H1 (cell line): ENCODE data around the gene DNM1L. TPM values are rescaled to one million over a fixed set of nuclear protein-coding genes. Genes with fewer than 3 reads are reported as not detected.

ENCODE experiments used
- CTCF ChIA-PET: fragments of 300-600 bp; sonication (Branson Sonifier 250); formaldehyde crosslinking; loops from one replicate; lab custom pipeline; 2021; ENCODE audit not compliant: partially characterized antibody; lab: Charles Lee
- POLR2A ChIA-PET: fragments of 300-600 bp; sonication (Branson Sonifier 250); formaldehyde crosslinking; loops from one replicate; lab custom pipeline; 2021; ENCODE audit warnings: inconsistent platforms; ENCODE audit not compliant: partially characterized antibody; lab: Charles Lee
- DNase-seq, 2 experiments: peaks; one replicate each; pipeline versions ENCODE4 v3.0.0 to v3.0.0-alpha.2; 2010 to 2022; ENCODE audit warnings: low spot score in 2 of 2, low read depth in 1 of 2, mixed read lengths in 1 of 2
- FAIRE-seq: peaks from 2 replicates; lab custom pipeline; 2011; peaks lifted over from hg19 to GRCh38; lab: Jason Lieb, UNC
- H2AFZ ChIP-seq: 2 replicates; pipeline ENCODE4 v1.8.1; 2012; ENCODE audit warnings: low read length, inconsistent platforms
- H2AK5ac ChIP-seq: 2 replicates; pipeline ENCODE4 v1.6.1; 2013; ENCODE audit warnings: low read depth, low read length
- H2BK120ac ChIP-seq: replicated peaks from 2 replicates; pipeline ENCODE3; 2013; ENCODE audit warnings: low read depth, low read length, inconsistent platforms
- H2BK12ac ChIP-seq: 2 replicates; pipeline ENCODE4 v1.6.1; 2013; ENCODE audit warnings: low read depth, low read length
- H2BK15ac ChIP-seq: 2 replicates; pipeline ENCODE4 v1.6.1; 2013; ENCODE audit warnings: low read length
- H2BK20ac ChIP-seq: 2 replicates; pipeline ENCODE4 v1.6.1; 2013; ENCODE audit warnings: low read length
- H2BK5ac ChIP-seq: 2 replicates; pipeline ENCODE4 v1.6.1; 2013; ENCODE audit warnings: low read depth, low read length
- H3K14ac ChIP-seq: 2 replicates; pipeline ENCODE4 v1.6.1; 2013; ENCODE audit warnings: inconsistent platforms; ENCODE audit not compliant: insufficient read length
- H3K18ac ChIP-seq: 2 replicates; pipeline ENCODE4 v1.6.1; 2013; ENCODE audit warnings: low read length; ENCODE audit errors: extremely low read depth
- H3K23ac ChIP-seq: 2 replicates; pipeline ENCODE4 v1.6.1; 2013; ENCODE audit warnings: inconsistent platforms; ENCODE audit not compliant: insufficient read length
- H3K23me2 ChIP-seq: 2 replicates; pipeline ENCODE4 v1.6.1; 2013; ENCODE audit warnings: low read depth, low read length
- H3K27ac ChIP-seq: 2 replicates; pipeline ENCODE4 v1.6.1; 2011; ENCODE audit warnings: low read depth, low read length, inconsistent platforms
- H3K27me3 ChIP-seq, 4 experiments: replicated peaks in 1 of 4; 1 replicate in 1 of 4; 2 replicates in 3 of 4; pipeline versions ENCODE4 v1.6.1 to v1.8.1; 2011 to 2013; ENCODE audit warnings: low read length in 3 of 4, mild to moderate bottlenecking in 3 of 4, inconsistent platforms in 2 of 4, mixed read lengths in 2 of 4, moderate library complexity in 1 of 4; ENCODE audit not compliant: control insufficient read depth in 3 of 4, insufficient read depth in 3 of 4; ENCODE audit errors: extremely low read depth in 1 of 4
- H3K36me3 ChIP-seq, 4 experiments: 2 replicates each; pipeline versions ENCODE4 v1.6.1 to v1.8.1; 2011 to 2013; ENCODE audit warnings: mild to moderate bottlenecking in 4 of 4, low read length in 3 of 4, moderate library complexity in 2 of 4, control low read depth in 1 of 4, inconsistent platforms in 1 of 4; ENCODE audit not compliant: insufficient read depth in 4 of 4, control insufficient read depth in 2 of 4
- H3K4ac ChIP-seq: replicated peaks from 2 replicates; pipeline ENCODE3; 2013; ENCODE audit warnings: low read length, low read depth, mixed read lengths, inconsistent platforms; ENCODE audit not compliant: insufficient read length
- H3K4me1 ChIP-seq, 4 experiments: replicated peaks in 1 of 4; 1 replicate in 1 of 4; 2 replicates in 3 of 4; pipeline versions ENCODE4 v1.6.1 to v1.8.1; 2011 to 2013; ENCODE audit warnings: low read length in 3 of 4, inconsistent platforms in 2 of 4, mixed read lengths in 1 of 4; ENCODE audit not compliant: insufficient read depth in 4 of 4, control insufficient read depth in 3 of 4
- H3K4me2 ChIP-seq, 2 experiments: 2 replicates each; pipeline versions ENCODE4 v1.6.1 to v1.8.1; 2011 to 2013; ENCODE audit warnings: low read depth in 2 of 2, low read length in 2 of 2, control low read depth in 1 of 2, inconsistent platforms in 1 of 2, mild to moderate bottlenecking in 1 of 2; ENCODE audit not compliant: insufficient read depth in 1 of 2
- H3K4me3 ChIP-seq, 4 experiments: fragments of 200-600, 300-600 bp in 1 of 4; sonication (generic), shearing (Covaris generic), sonication (Bioruptor Twin) in 1 of 4; 2 replicates each; pipeline versions ENCODE4 v1.5.1 to v1.8.1; 2011 to 2016; ENCODE audit warnings: low read length in 4 of 4, low read depth in 3 of 4, control low read depth in 2 of 4, inconsistent platforms in 2 of 4, mild to moderate bottlenecking in 2 of 4, mixed read lengths in 1 of 4, moderate library complexity in 1 of 4; ENCODE audit not compliant: insufficient read depth in 2 of 4; ENCODE audit errors: extremely low read depth in 1 of 4
- H3K56ac ChIP-seq: replicated peaks from 2 replicates; pipeline ENCODE3; 2013; ENCODE audit warnings: low read depth, mild to moderate bottlenecking, mixed read lengths, low read length, inconsistent platforms; ENCODE audit not compliant: insufficient read length
- H3K79me1 ChIP-seq: 2 replicates; pipeline ENCODE4 v1.6.1; 2013; ENCODE audit warnings: low read depth, low read length, control low read depth
- H3K79me2 ChIP-seq, 2 experiments: 2 replicates each; pipeline versions ENCODE4 v1.6.1 to v1.8.1; 2012 to 2013; ENCODE audit warnings: low read length in 2 of 2, mild to moderate bottlenecking in 2 of 2, inconsistent platforms in 1 of 2; ENCODE audit not compliant: insufficient read depth in 2 of 2, control insufficient read depth in 1 of 2
- H3K9ac ChIP-seq, 4 experiments: replicated peaks in 1 of 4; 1 replicate in 1 of 4; 2 replicates in 3 of 4; pipeline versions ENCODE4 v1.6.1 to v1.8.1; 2011 to 2013; ENCODE audit warnings: low read depth in 3 of 4, low read length in 3 of 4, control low read depth in 2 of 4, mild to moderate bottlenecking in 2 of 4, moderate library complexity in 2 of 4, inconsistent platforms in 1 of 4; ENCODE audit errors: extremely low read depth in 1 of 4
- H3K9me3 ChIP-seq, 2 experiments: 2 replicates each; pipeline versions ENCODE4 v1.6.1 to v1.8.1; 2012 to 2013; ENCODE audit warnings: mild to moderate bottlenecking in 2 of 2, moderate library complexity in 2 of 2, control low read depth in 1 of 2, inconsistent platforms in 1 of 2, low read depth in 1 of 2, low read length in 1 of 2, mixed read lengths in 1 of 2; ENCODE audit not compliant: insufficient read depth in 2 of 2
- H4K20me1 ChIP-seq, 2 experiments: replicated peaks in 1 of 2; 2 replicates each; pipeline versions ENCODE3 to v1.8.1; 2011 to 2013; ENCODE audit warnings: inconsistent platforms in 2 of 2, low read length in 2 of 2, mild to moderate bottlenecking in 1 of 2; ENCODE audit not compliant: insufficient read depth in 2 of 2, control insufficient read depth in 1 of 2
- H4K5ac ChIP-seq: 2 replicates; pipeline ENCODE4 v1.6.1; 2013; ENCODE audit warnings: low read length, low read depth, mixed read lengths, inconsistent platforms; ENCODE audit not compliant: insufficient read length
- H4K8ac ChIP-seq: 2 replicates; pipeline ENCODE4 v1.8.0; 2013; ENCODE audit warnings: mild to moderate bottlenecking, moderate library complexity, low read length, inconsistent platforms; ENCODE audit not compliant: insufficient read depth; ENCODE audit errors: extremely low read depth
- H4K91ac ChIP-seq: replicated peaks from 2 replicates; pipeline ENCODE3; 2013; ENCODE audit warnings: low read length, mixed read lengths, inconsistent platforms; ENCODE audit not compliant: insufficient read length
- ASH2L ChIP-seq: fragments of 200-600, 300-600 bp; sonication (generic); IDR thresholded peaks from one replicate; pipeline ENCODE4 v1.7.1; 2017; ENCODE audit warnings: low read length
- BACH1 ChIP-seq: IDR thresholded peaks from 2 replicates; pipeline ENCODE4 v1.6.1; 2012; ENCODE audit warnings: low read length, improper control_type of control experiment
- CTBP2 ChIP-seq: IDR thresholded peaks from 2 replicates; pipeline ENCODE4 v1.7.0; 2011; ENCODE audit warnings: borderline replicate concordance, mild to moderate bottlenecking, moderate library complexity, mixed read lengths, low read length; ENCODE audit not compliant: insufficient read depth, insufficient read length
- E2F6 ChIP-seq: IDR thresholded peaks from 2 replicates; pipeline ENCODE4 v1.6.1; 2012; ENCODE audit warnings: inconsistent platforms
- EP300 ChIP-seq, 2 experiments: IDR thresholded peaks; 1 replicate in 1 of 2; 2 replicates in 1 of 2; pipeline ENCODE4 v1.6.1; 2011 to 2012; ENCODE audit warnings: low read depth in 2 of 2, low read length in 2 of 2, mild to moderate bottlenecking in 2 of 2, borderline replicate concordance in 1 of 2, inconsistent platforms in 1 of 2, moderate library complexity in 1 of 2
- FOSL1 ChIP-seq: IDR thresholded peaks from 2 replicates; pipeline ENCODE4 v1.6.1; 2011; ENCODE audit warnings: mild to moderate bottlenecking, low read depth, low read length, moderate library complexity; ENCODE audit not compliant: insufficient read depth
- GTF2F1 ChIP-seq: IDR thresholded peaks from 2 replicates; pipeline ENCODE4 v1.6.1; 2012; ENCODE audit warnings: low read depth, low read length, improper control_type of control experiment, borderline replicate concordance
- JUN ChIP-seq: IDR thresholded peaks from 2 replicates; pipeline ENCODE4 v1.6.1; 2011; ENCODE audit warnings: low read depth, mild to moderate bottlenecking, improper control_type of control experiment, low read length
- KDM5A ChIP-seq: fragments of 200-600 bp; IDR thresholded peaks from 2 replicates; pipeline ENCODE4 v1.7.1; 2012; ENCODE audit warnings: mild to moderate bottlenecking, low read length, inconsistent platforms, mixed read lengths
- MAX ChIP-seq: IDR thresholded peaks from 2 replicates; pipeline ENCODE4 v1.6.1; 2012; ENCODE audit warnings: inconsistent platforms
- POLR2A ChIP-seq, 2 experiments: IDR thresholded peaks; 1 replicate in 1 of 2; 2 replicates in 1 of 2; pipeline ENCODE4 v1.6.1; 2011; ENCODE audit warnings: low read depth in 2 of 2, low read length in 2 of 2, mild to moderate bottlenecking in 2 of 2; ENCODE audit errors: control extremely low read depth in 1 of 2
- RXRA ChIP-seq: IDR thresholded peaks from 2 replicates; pipeline ENCODE4 v1.6.1; 2011; ENCODE audit warnings: low read depth, mild to moderate bottlenecking, low read length, moderate library complexity; ENCODE audit not compliant: insufficient read depth
- SP1 ChIP-seq: IDR thresholded peaks from 2 replicates; pipeline ENCODE4 v1.6.1; 2011; ENCODE audit warnings: low read depth, low read length
- SRF ChIP-seq: IDR thresholded peaks from 2 replicates; pipeline ENCODE4 v1.6.1; 2011; ENCODE audit warnings: mild to moderate bottlenecking, low read depth, low read length, moderate library complexity
- YY1 ChIP-seq: IDR thresholded peaks from 2 replicates; pipeline ENCODE4 v1.6.1; 2011; ENCODE audit warnings: low read depth, mild to moderate bottlenecking, low read length
- WGBS, 2 experiments: shearing (Covaris generic) in 1 of 2; methylation state at CpG; one replicate each; pipeline versions ENCODE4 v1.1.6 to v1.1.7; 2013 to 2015; ENCODE audit warnings: low lambda C conversion rate in 2 of 2, mixed read lengths in 2 of 2, inconsistent platforms in 1 of 2, low coverage in 1 of 2, missing lambda C conversion rate in 1 of 2; ENCODE audit not compliant: insufficient replicate concordance in 2 of 2, insufficient coverage in 1 of 2, insufficient read length in 1 of 2; ENCODE audit errors: extremely low coverage in 1 of 2, missing lambda C conversion rate in 1 of 2; 5-methylcytosine and 5-hydroxymethylcytosine counted together
- polyA plus RNA-seq, 7 experiments: library from polyadenylated mRNA; depleted of rRNA in 3 of 7; stranded (reverse) in 5 of 7; unstranded in 2 of 7; fragments of >200 nt in 5 of 7; fragments of 200-250 nt in 2 of 7; gene quantifications; 1 replicate in 5 of 7; 2 replicates in 1 of 7; 4 replicates in 1 of 7; pipeline versions ENCODE4 v1.2.1 to v1.2.3, GENCODE V29; 2011 to 2013; ENCODE audit warnings: missing spikeins in 2 of 7, mixed read lengths in 2 of 7
- total RNA-seq: library from RNA; stranded (reverse); fragmentation: NEBNext Ultra II Directional; extraction: Animal tissue kit (Norgen Biotek cat#: 25700); gene quantifications from 2 replicates; pipeline ENCODE4 v1.2.1, GENCODE V29; 2021

DNM1L gene
- total and polyA plus RNA-seq, 2 of the 8 experiments (the other 6 are each of a cell fraction or from before 2014, with no cell fraction given) = 23.7 to 93.9 TPM

GRCh38 chr12:32794281-32794680 lies 115.2 kb downstream of the DNM1L start:
- H3K79me2 ChIP-seq = no peaks in the 10 kb centered on the region
- no peak overlapping the region for H4K5ac ChIP-seq
- H2AFZ ChIP-seq = no peak overlapping the region
- no peak for TF ChIP-seq E2F6
- TF ChIP-seq ASH2L = no peak
- TF ChIP-seq POLR2A (IDR thresholded peaks at IDR 0.05; ENCODE audit: control extremely low read depth in 1 of 2, low read depth in 2 of 2, low read length in 2 of 2) = no peak
- TF ChIP-seq BACH1 = no peak
- TF ChIP-seq EP300 (IDR thresholded peaks at IDR 0.05; ENCODE audit: borderline replicate concordance in 1 of 2, low read depth in 2 of 2, low read length in 2 of 2) = no peak
- TF ChIP-seq SRF = no peak
- no peak for TF ChIP-seq JUN
- no peak for TF ChIP-seq MAX
- no peak for TF ChIP-seq CTBP2
- TF ChIP-seq YY1 = no peak
- no peak for TF ChIP-seq RXRA
- TF ChIP-seq FOSL1 = no peak
- no peak for TF ChIP-seq GTF2F1
- TF ChIP-seq KDM5A = no peak
- no peak for TF ChIP-seq SP1
- no peaks in the 10 kb centered on the region for H3K4me1 ChIP-seq
- no peaks in the 10 kb centered on the region for H4K20me1 ChIP-seq
- FAIRE-seq (no peak), DNase-seq (no peak)
- POLR2A ChIA-PET = no interaction called here
- H2BK5ac ChIP-seq = no peak overlapping the region
- CTCF ChIA-PET = interaction anchor here (0.5 kb wide), 1 partner anchor 667 kb away, joined by 3 read pairs; no protein-coding TSS in a partner anchor
- H2AK5ac ChIP-seq = no peak overlapping the region
- no peak overlapping the region for H2BK20ac ChIP-seq
- no peak overlapping the region for H2BK120ac ChIP-seq
- no peak overlapping the region for H3K23ac ChIP-seq
- no peak overlapping the region for H3K9ac ChIP-seq
- no peak overlapping the region for H2BK15ac ChIP-seq
- H3K23me2 ChIP-seq = no peaks in the 10 kb centered on the region
- no peak overlapping the region for H4K8ac ChIP-seq
- H3K14ac ChIP-seq = no peak overlapping the region
- H3K18ac ChIP-seq = no peak overlapping the region
- no peak overlapping the region for H3K4me3 ChIP-seq
- 86% methylated on average over 4 of the region's 4 CpGs; no CpG with 5 or more reads in 1 of the 2 experiments for WGBS, 2 experiments
- H3K27ac ChIP-seq = no peak overlapping the region
- no peak overlapping the region for H3K4ac ChIP-seq
- H3K36me3 ChIP-seq = peaks cover 0 to 18% (median 4%) of the 10 kb centered on the region in 4 experiments; a peak in 5 of 8 replicates
- no peaks in the 10 kb centered on the region for H3K79me1 ChIP-seq
- H3K4me2 ChIP-seq = no peak overlapping the region
- H3K9me3 ChIP-seq = no peaks in the 10 kb centered on the region
- H3K56ac ChIP-seq = no peak overlapping the region
- H3K27me3 ChIP-seq = no peaks in the 10 kb centered on the region
- H4K91ac ChIP-seq = no peak overlapping the region
- H2BK12ac ChIP-seq = no peak overlapping the region
